Measurements from ENCODE around the gene EPS8L3. TPM values are rescaled to one million over a fixed set of nuclear protein-coding genes. Genes with fewer than 3 reads are reported as not detected.

Gene EPS8L3
- total and polyA plus RNA-seq, 9 of the 15 experiments (the other 6 are each of a cell fraction or from before 2014, with no cell fraction given), result 0.09 to 0.42 (median 0.14) TPM; not detected in 5

DNA sequence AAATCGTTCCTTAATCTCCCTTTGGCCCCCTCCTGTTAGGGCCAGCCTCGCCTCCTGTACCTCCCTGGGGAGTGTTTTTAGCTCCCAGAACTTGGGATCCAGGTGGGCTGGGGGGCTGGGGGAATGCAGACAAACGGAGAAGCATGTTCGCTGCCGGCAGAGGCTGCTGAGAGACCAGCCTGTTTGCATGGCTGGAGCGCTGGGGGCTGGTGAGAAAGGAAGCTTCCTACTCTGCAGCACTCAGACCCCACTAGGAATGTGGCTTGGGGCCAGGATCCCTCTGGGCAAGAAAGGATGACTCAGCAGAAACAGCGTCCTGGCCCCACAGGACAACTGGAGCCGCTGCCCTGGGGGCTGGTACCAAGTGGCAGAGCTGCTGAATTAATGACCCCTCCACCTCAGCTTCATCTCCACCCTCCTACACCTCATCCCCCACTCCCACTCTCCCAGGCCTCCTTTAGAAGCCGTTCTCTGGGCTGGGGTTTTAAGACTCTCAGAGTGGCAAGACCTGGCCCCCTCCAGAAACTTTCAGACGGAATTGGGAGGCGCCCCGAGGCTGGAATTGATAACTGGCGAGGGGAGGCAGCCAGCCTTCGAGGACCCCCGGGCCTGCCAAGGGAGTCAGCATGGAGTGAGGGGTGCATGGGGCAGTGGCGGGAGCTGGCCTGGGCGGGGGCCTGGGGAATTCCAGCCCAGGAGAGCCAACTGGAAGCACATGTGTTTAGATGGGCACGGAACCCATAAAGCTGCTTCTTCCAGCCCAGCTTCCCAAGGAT, 28.5 kb upstream of the EPS8L3 start (continued):
- peak; percentile 30; the same call in 1 of the 2 replicates for TF ChIP-seq EP300 (IDR thresholded peaks at IDR 0.05; ENCODE audit: low read length)
- 0 out of 2 replicates have a peak, but pooled peaks have one; percentile 39 for TF ChIP-seq TEAD2 (tag; IDR thresholded peaks at IDR 0.05)
- TF ChIP-seq ZNF316 (IDR thresholded peaks at IDR 0.05), result peak; percentile 100
- peak; percentile 69 for TF ChIP-seq GATAD2B (IDR thresholded peaks at IDR 0.05; ENCODE audit: borderline replicate concordance)
- TF ChIP-seq ZBTB2 (IDR thresholded peaks at IDR 0.05), result peak; percentile 72; the same call in 1 of the 2 replicates
- no peak for TF ChIP-seq ZSCAN29 (IDR thresholded peaks at IDR 0.05)
- peak; percentile 62; the same call in 1 of the 2 replicates for TF ChIP-seq GATAD2A (IDR thresholded peaks at IDR 0.05)
- 0 out of 2 replicates have a peak, but pooled peaks have one; percentile 62 for TF ChIP-seq SMAD4 (CRISPR knock-in tag; conservative IDR thresholded peaks at IDR 0.05)
- peak; percentile 82 for TF ChIP-seq DMBX1 (CRISPR knock-in tag; IDR thresholded peaks at IDR 0.05; ENCODE audit: borderline replicate concordance)
- peak; percentile 8 for TF ChIP-seq CHD4 (IDR thresholded peaks at IDR 0.05; ENCODE audit: insufficient read depth, insufficient replicate concordance, low read depth, low read length, poor library complexity, severe bottlenecking)
- TF ChIP-seq GABPB1 (CRISPR knock-in tag; IDR thresholded peaks at IDR 0.05), result peak; percentile 42; the same call in 1 of the 2 replicates
- TF ChIP-seq MAFF (IDR thresholded peaks at IDR 0.05; ENCODE audit: low read length), result peak; percentile 99
- TF ChIP-seq E2F5 (CRISPR knock-in tag; IDR thresholded peaks at IDR 0.05), result no peak
- TF ChIP-seq, protein P1, sequence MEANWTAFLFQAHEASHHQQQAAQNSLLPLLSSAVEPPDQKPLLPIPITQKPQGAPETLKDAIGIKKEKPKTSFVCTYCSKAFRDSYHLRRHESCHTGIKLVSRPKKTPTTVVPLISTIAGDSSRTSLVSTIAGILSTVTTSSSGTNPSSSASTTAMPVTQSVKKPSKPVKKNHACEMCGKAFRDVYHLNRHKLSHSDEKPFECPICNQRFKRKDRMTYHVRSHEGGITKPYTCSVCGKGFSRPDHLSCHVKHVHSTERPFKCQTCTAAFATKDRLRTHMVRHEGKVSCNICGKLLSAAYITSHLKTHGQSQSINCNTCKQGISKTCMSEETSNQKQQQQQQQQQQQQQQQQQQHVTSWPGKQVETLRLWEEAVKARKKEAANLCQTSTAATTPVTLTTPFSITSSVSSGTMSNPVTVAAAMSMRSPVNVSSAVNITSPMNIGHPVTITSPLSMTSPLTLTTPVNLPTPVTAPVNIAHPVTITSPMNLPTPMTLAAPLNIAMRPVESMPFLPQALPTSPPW (CRISPR knock-in tag; IDR thresholded peaks at IDR 0.05), result peak; percentile 43; the same call in 1 of the 2 replicates
- TF ChIP-seq SMARCA4 (IDR thresholded peaks at IDR 0.05), result peak; percentile 71
- peak; percentile 56 for TF ChIP-seq BRD9 (IDR thresholded peaks at IDR 0.05; ENCODE audit: low read depth, partially characterized antibody)
- peak; percentile 100 for TF ChIP-seq C11orf30 (IDR thresholded peaks at IDR 0.05; ENCODE audit: low read depth)
- TF ChIP-seq NFRKB (IDR thresholded peaks at IDR 0.05; ENCODE audit: low read depth), result 0 out of 2 replicates have a peak, but pooled peaks have one; percentile 40
- TF ChIP-seq CXXC5 (CRISPR knock-in tag; IDR thresholded peaks at IDR 0.05), result peak; percentile 44
- TF ChIP-seq LEF1 (IDR thresholded peaks at IDR 0.05), result peak; percentile 21; the same call in 1 of the 2 replicates
- 0 out of 2 replicates have a peak, but pooled peaks have one; percentile 35 for TF ChIP-seq MYNN (IDR thresholded peaks at IDR 0.05)
- TF ChIP-seq MYNN (CRISPR knock-in tag; IDR thresholded peaks at IDR 0.05), result no peak
- TF ChIP-seq L3MBTL2 (IDR thresholded peaks at IDR 0.05), result peak; percentile 37; the same call in 1 of the 2 replicates
- TF ChIP-seq ZNF395 (CRISPR knock-in tag; IDR thresholded peaks at IDR 0.05), result peak; percentile 35; the same call in 1 of the 2 replicates
- TF ChIP-seq NR2C2 (CRISPR knock-in tag; IDR thresholded peaks at IDR 0.05), result no peak
- 0 out of 2 replicates have a peak, but pooled peaks have one; percentile 6 for TF ChIP-seq NR2C2 (tag; IDR thresholded peaks at IDR 0.05)
